ENCODE results near the gene SIK2.
A peak's percentile ranks its signal among the peaks of the same experiment; 100 is the strongest.

The SIK2 gene

DNA sequence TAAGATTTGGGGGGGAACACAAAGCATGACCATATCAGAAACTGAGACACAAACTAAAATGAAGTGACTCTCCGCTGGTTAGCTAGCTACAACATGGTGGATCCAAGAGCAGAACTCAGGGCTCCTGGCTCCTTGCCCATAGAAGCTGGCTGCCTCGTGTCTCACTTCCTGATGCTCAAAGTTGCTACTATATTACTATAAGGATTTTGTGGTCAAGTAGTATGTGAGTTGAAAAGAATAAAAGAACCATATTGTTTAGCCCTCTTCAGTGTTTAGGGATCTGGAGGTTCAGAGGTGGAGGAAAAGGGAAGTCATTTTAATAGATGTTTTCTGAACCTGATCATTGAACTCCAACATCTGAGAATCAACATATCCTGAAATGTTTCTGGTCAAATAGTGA, 16.9 kb upstream of the SIK2 start:
- Histone ChIP-seq H3K4me2 (ENCODE audit: low read length) (no peak overlapping the region), H3K4me3 (ENCODE audit: low read length) (no peak overlapping the region), H3K36me3 (ENCODE audit: insufficient read depth, low read length) (no peaks in the 10 kb centered on the region), H3K9me3 (replicated peaks; ENCODE audit: low read length) (no peaks in the 10 kb centered on the region), H3K27me3 (ENCODE audit: control insufficient read depth, insufficient read depth, low read length) (no peaks in the 10 kb centered on the region), H3K9ac (ENCODE audit: low read depth, low read length) (no peak overlapping the region), H3K4me1 (ENCODE audit: control insufficient read depth, insufficient read depth, low read length) (peaks cover 5% of the 10 kb centered on the region)

DNA sequence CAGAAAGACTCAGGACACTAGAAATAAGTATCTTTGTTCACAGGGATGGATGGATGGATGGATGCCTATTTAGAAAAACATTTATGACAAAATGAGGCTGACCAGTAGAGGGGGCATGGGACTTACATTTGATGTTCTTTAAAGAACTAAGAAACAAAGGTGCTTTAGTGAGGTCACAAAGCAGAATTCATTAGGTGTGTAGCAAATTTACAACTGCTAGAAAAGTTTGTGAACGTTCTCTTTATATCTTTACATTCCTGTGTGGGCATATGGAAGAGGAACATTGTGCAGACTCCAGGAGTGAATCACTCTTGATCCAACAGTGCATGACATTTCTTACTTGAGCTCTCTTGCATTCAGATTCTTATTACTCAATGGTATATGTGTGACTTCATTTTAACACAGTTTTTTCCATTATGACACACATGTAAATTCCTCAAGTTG, 15.8 kb upstream of the SIK2 start:
- H3K4me1 ChIP-seq (ENCODE audit: control insufficient read depth, insufficient read depth, low read length), result peaks cover 5% of the 10 kb centered on the region
- H3K9me3 ChIP-seq (replicated peaks; ENCODE audit: low read length), result no peaks in the 10 kb centered on the region
- no peak overlapping the region for H3K9ac ChIP-seq (ENCODE audit: low read depth, low read length)
- H3K27me3 ChIP-seq (ENCODE audit: control insufficient read depth, insufficient read depth, low read length), result no peaks in the 10 kb centered on the region
- no peak overlapping the region for H3K4me2 ChIP-seq (ENCODE audit: low read length)
- no peak overlapping the region for H3K4me3 ChIP-seq (ENCODE audit: low read length)
- H3K36me3 ChIP-seq (ENCODE audit: insufficient read depth, low read length), result no peaks in the 10 kb centered on the region

- no peak overlapping the region for H3K4me3 ChIP-seq (ENCODE audit: low read length)
- no peak overlapping the region for H3K9ac ChIP-seq (ENCODE audit: low read depth, low read length)
- peaks cover 5% of the 10 kb centered on the region for H3K4me1 ChIP-seq (ENCODE audit: control insufficient read depth, insufficient read depth, low read length)
- no peaks in the 10 kb centered on the region for H3K27me3 ChIP-seq (ENCODE audit: control insufficient read depth, insufficient read depth, low read length)
- no peaks in the 10 kb centered on the region for H3K36me3 ChIP-seq (ENCODE audit: insufficient read depth, low read length)
- no peak overlapping the region for H3K4me2 ChIP-seq (ENCODE audit: low read length)
- H3K9me3 ChIP-seq (replicated peaks; ENCODE audit: low read length), result no peaks in the 10 kb centered on the region
These were observed 13.1 kb upstream of the SIK2 start for GRCh38 chr11:111589114-111589513.

GRCh38 chr11:111589886-111590499, 12.3 kb upstream of the SIK2 start:
- Histone ChIP-seq H3K27me3 (ENCODE audit: control insufficient read depth, insufficient read depth, low read length) (no peaks in the 10 kb centered on the region), H3K9me3 (replicated peaks; ENCODE audit: low read length) (no peaks in the 10 kb centered on the region), H3K9ac (ENCODE audit: low read depth, low read length) (no peak overlapping the region), H3K36me3 (ENCODE audit: insufficient read depth, low read length) (no peaks in the 10 kb centered on the region), H3K4me3 (ENCODE audit: low read length) (no peak overlapping the region), H3K4me2 (ENCODE audit: low read length) (no peak overlapping the region), H3K4me1 (ENCODE audit: control insufficient read depth, insufficient read depth, low read length) (peaks cover 5% of the 10 kb centered on the region)

- no peak overlapping the region for H3K4me3 ChIP-seq (ENCODE audit: low read length)
- H3K36me3 ChIP-seq (ENCODE audit: insufficient read depth, low read length), result no peaks in the 10 kb centered on the region
- no peak overlapping the region for H3K9ac ChIP-seq (ENCODE audit: low read depth, low read length)
- H3K27me3 ChIP-seq (ENCODE audit: control insufficient read depth, insufficient read depth, low read length), result no peaks in the 10 kb centered on the region
- H3K9me3 ChIP-seq (replicated peaks; ENCODE audit: low read length), result no peaks in the 10 kb centered on the region
- no peak overlapping the region for H3K4me2 ChIP-seq (ENCODE audit: low read length)
- H3K4me1 ChIP-seq (ENCODE audit: control insufficient read depth, insufficient read depth, low read length), result no peaks in the 10 kb centered on the region
These were observed 10.9 kb upstream of the SIK2 start for GRCh38 chr11:111591187-111591960.

- Histone ChIP-seq H3K4me3 (ENCODE audit: low read length) (no peak overlapping the region), H3K9ac (ENCODE audit: low read depth, low read length) (no peak overlapping the region), H3K4me2 (ENCODE audit: low read length) (no peak overlapping the region), H3K9me3 (replicated peaks; ENCODE audit: low read length) (no peaks in the 10 kb centered on the region), H3K36me3 (ENCODE audit: insufficient read depth, low read length) (no peaks in the 10 kb centered on the region), H3K27me3 (ENCODE audit: control insufficient read depth, insufficient read depth, low read length) (no peaks in the 10 kb centered on the region), H3K4me1 (ENCODE audit: control insufficient read depth, insufficient read depth, low read length) (peaks cover 2% of the 10 kb centered on the region)
These were observed 9.8 kb upstream of the SIK2 start for GRCh38 chr11:111592491-111592890.

DNA sequence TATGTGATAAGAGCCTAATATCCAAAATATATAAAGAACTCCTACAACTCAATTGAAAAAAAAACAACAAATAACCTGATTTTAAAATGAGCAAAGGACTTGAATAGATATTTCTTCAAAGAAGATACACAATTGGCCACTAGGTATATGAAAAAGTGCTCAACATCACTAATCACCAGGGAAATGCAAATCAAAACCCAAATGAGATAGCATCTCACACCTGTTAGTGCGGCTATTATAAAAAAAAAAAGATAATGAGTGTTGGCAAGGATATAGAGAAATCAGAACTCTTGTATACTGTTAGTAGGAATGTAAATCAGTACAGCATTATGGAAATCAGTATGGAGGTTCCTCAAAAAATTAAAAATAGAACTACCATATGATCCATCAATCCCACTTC, 5.9 kb upstream of the SIK2 start:
- Histone ChIP-seq H3K4me1 (ENCODE audit: control insufficient read depth, insufficient read depth, low read length) (peaks cover 15% of the 10 kb centered on the region), H3K36me3 (ENCODE audit: insufficient read depth, low read length) (no peaks in the 10 kb centered on the region), H3K27me3 (ENCODE audit: control insufficient read depth, insufficient read depth, low read length) (no peaks in the 10 kb centered on the region), H3K4me3 (ENCODE audit: low read length) (no peak overlapping the region), H3K9me3 (replicated peaks; ENCODE audit: low read length) (no peaks in the 10 kb centered on the region), H3K4me2 (ENCODE audit: low read length) (no peak overlapping the region), H3K9ac (ENCODE audit: low read depth, low read length) (no peak overlapping the region)

- H3K4me1 ChIP-seq (ENCODE audit: control insufficient read depth, insufficient read depth, low read length), result peaks cover 21% of the 10 kb centered on the region
- H3K27me3 ChIP-seq (ENCODE audit: control insufficient read depth, insufficient read depth, low read length), result no peaks in the 10 kb centered on the region
- H3K9me3 ChIP-seq (replicated peaks; ENCODE audit: low read length), result no peaks in the 10 kb centered on the region
- H3K4me2 ChIP-seq (ENCODE audit: low read length), result peak overlapping the region; percentile 1
- H3K4me3 ChIP-seq (ENCODE audit: low read length), result no peak overlapping the region
- no peak overlapping the region for H3K9ac ChIP-seq (ENCODE audit: low read depth, low read length)
- H3K36me3 ChIP-seq (ENCODE audit: insufficient read depth, low read length), result no peaks in the 10 kb centered on the region
These were observed 4.1 kb upstream of the SIK2 start for GRCh38 chr11:111598148-111598547.

- no peaks in the 10 kb centered on the region for H3K9me3 ChIP-seq (replicated peaks; ENCODE audit: low read length)
- H3K4me1 ChIP-seq (ENCODE audit: control insufficient read depth, insufficient read depth, low read length), result peaks cover 22% of the 10 kb centered on the region
- H3K4me2 ChIP-seq (ENCODE audit: low read length), result peak overlapping the region; percentile 1
- H3K27me3 ChIP-seq (ENCODE audit: control insufficient read depth, insufficient read depth, low read length), result no peaks in the 10 kb centered on the region
- H3K36me3 ChIP-seq (ENCODE audit: insufficient read depth, low read length), result no peaks in the 10 kb centered on the region
- H3K4me3 ChIP-seq (ENCODE audit: low read length), result no peak overlapping the region
- no peak overlapping the region for H3K9ac ChIP-seq (ENCODE audit: low read depth, low read length)
These were observed 3.7 kb upstream of the SIK2 start for GRCh38 chr11:111598559-111598958.

GRCh38 chr11:111601636-111601978, 642 bp upstream of the SIK2 start:
- Histone ChIP-seq H3K27me3 (ENCODE audit: control insufficient read depth, insufficient read depth, low read length) (no peaks in the 10 kb centered on the region), H3K4me3 (ENCODE audit: low read length) (peak overlapping the region; percentile 63)

DNA sequence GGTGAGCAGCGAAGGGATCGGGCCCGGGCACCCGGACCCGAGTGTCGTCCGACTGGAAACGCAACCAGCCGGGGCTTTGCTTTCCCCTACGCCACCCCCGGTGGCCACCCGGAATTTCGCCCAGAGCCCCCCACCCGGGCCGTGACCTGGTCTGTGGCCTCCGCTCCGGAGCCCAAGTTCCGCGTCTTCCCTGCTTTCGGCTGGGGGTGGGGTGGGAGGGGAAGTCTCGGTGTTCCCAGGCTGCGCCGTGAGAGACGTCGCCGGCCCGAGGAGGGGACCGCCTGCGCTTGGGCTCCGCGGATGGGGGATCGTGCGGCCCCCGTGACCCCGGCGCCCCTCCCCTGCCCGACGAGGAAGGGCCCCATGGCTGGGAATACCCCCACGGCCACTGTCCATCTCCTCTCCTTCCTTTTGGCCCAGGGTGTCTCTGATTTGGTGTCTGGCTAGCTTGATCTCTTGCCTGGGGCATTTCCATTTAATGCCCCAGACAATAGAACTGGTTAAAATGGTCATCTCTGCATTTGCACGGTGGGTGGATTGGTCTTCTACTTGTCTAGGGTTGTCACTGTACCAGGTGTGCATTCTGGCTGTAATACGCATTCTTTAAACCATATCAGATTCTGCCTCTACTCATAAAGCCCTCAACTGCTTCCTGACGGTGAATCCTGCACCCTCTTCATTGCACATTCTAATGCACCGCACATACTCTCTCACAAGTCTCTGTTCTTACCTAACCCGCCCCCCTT, 789 bp downstream of the SIK2 start:
- H3K4me1 ChIP-seq (ENCODE audit: control insufficient read depth, insufficient read depth, low read length), result peaks cover 30% of the 10 kb centered on the region
- peak overlapping the region; percentile 90 for H3K4me2 ChIP-seq (ENCODE audit: low read length)
- H3K36me3 ChIP-seq (ENCODE audit: insufficient read depth, low read length), result no peaks in the 10 kb centered on the region
- no peaks in the 10 kb centered on the region for H3K9me3 ChIP-seq (replicated peaks; ENCODE audit: low read length)
- no peaks in the 10 kb centered on the region for H3K27me3 ChIP-seq (ENCODE audit: control insufficient read depth, insufficient read depth, low read length)
- H3K9ac ChIP-seq (ENCODE audit: low read depth, low read length), result peak overlapping the region; percentile 97
- peak overlapping the region; percentile 88 for H3K4me3 ChIP-seq (ENCODE audit: low read length)

More at GRCh38 chr11:111601636-111601978, 642 bp upstream of the SIK2 start:
- H3K9ac ChIP-seq (ENCODE audit: low read depth, low read length), result peak overlapping the region; percentile 66
- H3K9me3 ChIP-seq (replicated peaks; ENCODE audit: low read length), result no peaks in the 10 kb centered on the region
- H3K4me2 ChIP-seq (ENCODE audit: low read length), result peak overlapping the region; percentile 82
- no peaks in the 10 kb centered on the region for H3K36me3 ChIP-seq (ENCODE audit: insufficient read depth, low read length)
- H3K4me1 ChIP-seq (ENCODE audit: control insufficient read depth, insufficient read depth, low read length), result peaks cover 32% of the 10 kb centered on the region
